HG02840 (cell line): ENCODE results near the gene RALGAPA2.
"Not testable (repeated sequence)": the region's sequence is repeated elsewhere in the genome, so short reads cannot be mapped to it uniquely, and the experiment has no call there.

Source experiments
- ATAC-seq: cut with Tn5 transposase; IDR thresholded peaks from one replicate; pipeline ENCODE4 v1.9.1; 2021; ENCODE audit warnings: mild to moderate bottlenecking, moderate library complexity, moderate number of reproducible peaks; ENCODE audit not compliant: unreplicated experiment, low FRiP score

RALGAPA2 gene

DNA sequence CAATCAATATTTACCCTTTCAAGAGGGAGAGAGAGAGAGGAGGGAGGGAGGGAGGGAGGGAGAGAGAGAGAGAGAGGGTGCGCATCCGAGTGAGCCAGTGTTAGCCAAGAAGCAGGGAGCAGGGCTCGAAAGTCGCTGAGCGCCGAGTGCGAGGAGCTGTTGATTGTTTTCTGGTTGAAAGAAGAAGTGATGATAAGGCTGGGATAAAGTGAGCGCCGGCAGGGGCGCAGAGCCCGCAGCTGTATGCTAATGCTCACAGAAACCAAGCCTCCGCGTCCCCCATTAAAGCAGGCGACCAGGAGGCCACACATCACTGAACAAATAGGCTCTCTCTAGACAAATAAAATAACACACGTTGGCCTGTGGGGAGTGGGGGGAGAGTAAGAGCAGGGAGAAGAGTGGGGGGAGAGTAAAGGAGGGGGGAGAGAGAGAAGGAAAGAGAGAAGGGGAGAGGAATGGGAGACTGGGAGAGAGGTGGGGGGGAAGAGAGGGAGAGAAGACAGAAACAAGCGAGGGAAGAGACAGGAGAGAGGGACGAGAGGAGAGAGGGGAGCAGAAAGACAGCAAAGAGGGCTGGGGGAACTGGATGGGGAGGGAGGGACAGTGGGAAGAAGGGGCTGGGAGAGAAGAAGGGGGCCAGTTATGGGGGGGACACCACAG lies 349.5 kb downstream of the RALGAPA2 start:
- no peak for ATAC-seq

DNA sequence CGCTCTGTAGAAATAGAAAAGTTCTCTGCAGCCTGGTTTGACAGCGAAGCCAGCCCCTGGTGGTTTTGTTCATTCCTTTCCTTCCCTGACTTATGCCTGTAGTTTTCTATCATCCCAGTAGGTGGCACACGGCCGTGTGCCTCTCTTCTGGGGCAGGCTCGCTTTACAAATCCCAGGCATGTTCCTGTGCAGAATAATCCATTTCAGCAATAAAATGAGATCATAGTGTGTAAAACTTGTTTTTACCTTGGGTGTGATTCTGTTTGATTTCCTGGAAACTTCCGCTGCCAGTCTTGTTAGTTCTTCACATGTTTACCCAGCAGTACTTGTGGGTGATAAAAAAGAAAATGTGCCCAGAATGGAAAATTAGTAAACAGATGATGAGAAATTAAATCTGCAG lies 352.0 kb downstream of the RALGAPA2 start:
- no peak for ATAC-seq

DNA sequence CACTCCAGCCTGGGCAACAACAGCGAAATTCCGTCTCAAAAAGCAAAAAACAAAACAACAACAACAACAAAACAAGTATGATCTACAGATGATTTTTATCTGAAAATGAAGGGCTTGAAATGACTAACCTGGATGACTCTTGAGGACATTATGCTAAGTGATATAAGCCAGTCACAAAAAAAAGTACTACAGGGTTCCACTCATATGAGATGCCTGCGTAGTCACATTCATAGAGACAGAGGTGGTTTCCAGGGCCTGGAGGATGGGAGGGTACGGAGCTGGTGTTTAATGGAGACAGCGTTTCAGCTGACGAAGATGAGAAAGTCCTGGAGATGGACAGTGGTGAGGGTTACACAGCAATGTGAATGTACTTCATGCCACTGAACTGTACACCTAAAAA lies 352.8 kb downstream of the RALGAPA2 start:
- no peak for ATAC-seq

DNA sequence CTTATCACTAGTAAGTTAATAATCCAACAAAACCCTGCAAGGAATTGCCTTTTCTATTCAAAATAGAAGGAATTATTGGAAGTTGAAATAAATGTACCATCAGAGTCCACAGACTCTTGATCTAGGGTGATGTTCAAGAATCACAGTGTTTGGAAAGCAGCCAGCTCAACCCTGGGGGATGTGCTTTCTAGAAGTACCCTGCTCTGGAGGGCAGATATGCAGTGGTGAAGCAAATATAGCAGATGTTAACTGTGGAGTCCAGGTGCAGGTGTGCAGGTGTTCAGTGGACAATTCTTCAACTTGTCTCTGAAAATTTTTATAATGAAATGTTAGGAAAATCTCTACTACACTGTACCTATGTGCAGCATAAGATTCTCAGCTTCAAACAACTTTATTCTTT lies 353.6 kb downstream of the RALGAPA2 start:
- ATAC-seq: no peak

DNA sequence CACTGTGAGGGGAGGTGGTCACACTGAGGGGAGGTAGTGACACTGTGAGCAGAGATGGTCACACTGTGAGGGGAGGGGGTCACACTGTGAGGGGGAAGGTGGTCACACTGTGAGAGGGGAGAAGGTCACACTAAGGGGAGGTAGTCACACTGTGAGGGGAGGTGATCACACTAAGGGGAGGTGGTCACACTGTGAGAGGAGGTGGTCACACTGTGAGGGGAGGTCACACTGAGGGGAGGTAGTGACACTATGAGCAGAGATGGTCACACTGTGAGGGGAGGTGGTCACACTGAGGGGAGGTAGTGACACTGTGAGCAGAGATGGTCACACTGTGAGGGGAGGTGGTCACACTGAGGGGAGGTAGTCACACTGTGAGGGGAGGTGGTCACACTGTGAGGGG lies 356.9 kb downstream of the RALGAPA2 start:
- not testable (repeated sequence) for ATAC-seq

DNA sequence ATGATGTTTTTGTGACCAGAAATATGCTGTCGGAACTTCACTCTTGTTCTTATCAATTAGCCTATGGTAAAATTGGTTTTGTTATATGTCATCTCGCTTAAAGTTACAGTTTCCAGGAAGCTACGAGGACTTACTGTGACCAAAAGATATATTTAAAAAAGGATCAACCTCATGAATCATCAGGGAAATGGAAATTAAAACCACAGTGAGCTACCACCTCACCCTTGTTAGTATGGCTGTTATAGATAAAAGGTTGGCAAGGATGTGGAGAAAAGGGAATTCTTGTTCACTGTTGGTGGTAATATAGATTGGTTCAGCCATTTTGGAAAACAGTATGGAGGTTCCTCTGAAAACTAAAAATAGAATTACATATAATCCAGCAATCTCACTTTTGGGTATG lies 358.9 kb downstream of the RALGAPA2 start:
- no peak for ATAC-seq

DNA sequence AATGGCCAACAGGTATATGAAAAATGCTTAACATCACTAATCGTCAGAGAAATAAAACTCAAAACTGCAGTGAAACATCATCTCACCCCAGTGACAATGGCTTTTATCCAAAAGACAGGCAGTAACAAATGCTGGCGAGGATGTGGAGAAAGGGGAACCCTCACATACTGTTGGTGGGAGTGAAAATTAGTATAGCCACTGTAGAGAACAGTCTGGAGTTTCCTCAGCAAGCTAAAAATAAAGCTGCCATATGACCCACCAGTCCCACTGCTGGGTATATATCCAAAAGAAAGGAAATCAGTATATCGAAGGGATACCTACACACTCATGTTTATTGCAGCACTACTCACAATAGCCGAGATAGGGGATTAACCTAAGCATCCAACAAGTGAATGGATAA lies 368.0 kb downstream of the RALGAPA2 start:
- no peak for ATAC-seq

DNA sequence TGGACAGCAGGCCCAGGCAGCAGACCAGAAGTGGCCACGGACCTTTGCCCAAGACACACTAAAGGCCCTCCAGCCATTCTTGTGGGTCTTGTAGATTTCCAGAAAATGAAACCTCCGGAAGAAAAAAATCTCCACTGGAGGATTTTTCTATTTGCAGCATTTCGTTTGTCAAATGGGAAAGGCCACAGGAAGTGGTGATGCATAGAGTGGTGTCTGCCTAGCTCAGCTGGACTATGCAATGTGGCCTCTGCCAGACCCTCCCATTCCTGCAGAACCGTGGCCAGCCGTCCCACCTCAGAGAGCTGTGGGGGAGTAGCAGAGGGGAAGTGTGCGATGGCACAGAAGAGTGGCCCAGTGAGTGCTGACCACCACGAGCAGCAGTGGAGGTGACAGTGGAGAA lies 368.5 kb downstream of the RALGAPA2 start:
- ATAC-seq: no peak
